Chondrocyte (in vitro differentiated cells): ENCODE data around the gene LIMS1. TPM values are rescaled to one million over a fixed set of nuclear protein-coding genes. Genes with fewer than 3 reads are reported as not detected.
"Not testable (repeated sequence)": the region's sequence is repeated elsewhere in the genome, so short reads cannot be mapped to it uniquely, and the experiment has no call there.

ENCODE experiments used
- DNase-seq: peaks from one replicate; pipeline ENCODE4 v3.0.0; 2021; ENCODE audit warnings: mixed read lengths, low spot score
- H3K27ac Mint-ChIP-seq: one replicate; pipeline ENCODE4 v1.8.0; 2021; ENCODE audit warnings: mild to moderate bottlenecking, moderate library complexity, mixed read lengths; ENCODE audit not compliant: unreplicated experiment
- H3K27me3 Mint-ChIP-seq: 2 replicates; pipeline ENCODE4 v1.8.0; 2021; ENCODE audit warnings: low read depth, mixed read lengths
- H3K36me3 Mint-ChIP-seq: 2 replicates; pipeline ENCODE4 v1.8.0; 2021; ENCODE audit warnings: low read depth, mixed read lengths
- H3K4me1 Mint-ChIP-seq: 2 replicates; pipeline ENCODE4 v1.8.0; 2021; ENCODE audit warnings: low read depth, mild to moderate bottlenecking, mixed read lengths
- H3K4me3 Mint-ChIP-seq: one replicate; pipeline ENCODE4 v1.8.0; 2021; ENCODE audit warnings: mild to moderate bottlenecking, moderate library complexity, mixed read lengths; ENCODE audit not compliant: unreplicated experiment
- H3K9me3 Mint-ChIP-seq: 2 replicates; pipeline ENCODE4 v1.8.0; 2021; ENCODE audit warnings: low read depth, mixed read lengths
- total RNA-seq: library from RNA; stranded (reverse); gene quantifications from 3 replicates; pipeline ENCODE4 v1.2.1, GENCODE V29; 2021
- TF ChIP-seq, protein P1 (sequence below): fragments of 200-600 bp; sonication (generic); IDR thresholded peaks from 2 replicates; pipeline ENCODE4 v1.5.0; 2021; ENCODE audit warnings: antibody characterized with exemption, mild to moderate bottlenecking, moderate library complexity

LIMS1 gene
- total RNA-seq, 1 donor from 2014 or later: 145 TPM

GRCh38 chr2:108597105-108597744 lies 63.0 kb downstream of the LIMS1 start:
- Mint-ChIP-seq H3K4me1 (peaks cover 63% of the 10 kb centered on the region), H3K27ac (peak overlapping the region; percentile 99)

DNA sequence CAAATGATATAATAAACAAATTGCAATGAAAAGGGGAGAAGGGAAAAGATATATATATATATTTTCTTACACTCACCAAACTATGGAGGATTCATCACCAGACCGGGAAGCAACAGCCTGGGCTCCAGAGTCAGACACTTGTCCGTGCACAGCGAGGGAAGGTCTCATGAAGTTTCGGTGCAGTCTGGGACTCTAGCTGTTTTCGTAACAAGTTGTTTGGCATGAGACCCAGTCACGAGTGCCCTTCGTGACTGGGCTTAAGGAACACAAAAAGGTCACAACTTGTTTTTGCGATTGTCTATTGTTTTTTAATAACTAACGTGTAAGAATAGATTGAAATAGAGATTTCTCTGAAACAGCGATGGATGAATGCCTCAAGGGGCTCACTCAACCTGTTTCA lies 66.9 kb downstream of the LIMS1 start:
- not testable (repeated sequence) for DNase-seq, H3K27me3 Mint-ChIP-seq, H3K4me3 Mint-ChIP-seq, H3K27ac Mint-ChIP-seq, H3K36me3 Mint-ChIP-seq
- Mint-ChIP-seq H3K9me3 (peaks cover 17% of the 10 kb centered on the region), H3K4me1 (peaks cover 50% of the 10 kb centered on the region)

More at GRCh38 chr2:108597105-108597744, 63.0 kb downstream of the LIMS1 start:
- H3K4me3 Mint-ChIP-seq, H3K27me3 Mint-ChIP-seq, H3K36me3 Mint-ChIP-seq, DNase-seq: not testable (repeated sequence)
- TF ChIP-seq, protein P1, sequence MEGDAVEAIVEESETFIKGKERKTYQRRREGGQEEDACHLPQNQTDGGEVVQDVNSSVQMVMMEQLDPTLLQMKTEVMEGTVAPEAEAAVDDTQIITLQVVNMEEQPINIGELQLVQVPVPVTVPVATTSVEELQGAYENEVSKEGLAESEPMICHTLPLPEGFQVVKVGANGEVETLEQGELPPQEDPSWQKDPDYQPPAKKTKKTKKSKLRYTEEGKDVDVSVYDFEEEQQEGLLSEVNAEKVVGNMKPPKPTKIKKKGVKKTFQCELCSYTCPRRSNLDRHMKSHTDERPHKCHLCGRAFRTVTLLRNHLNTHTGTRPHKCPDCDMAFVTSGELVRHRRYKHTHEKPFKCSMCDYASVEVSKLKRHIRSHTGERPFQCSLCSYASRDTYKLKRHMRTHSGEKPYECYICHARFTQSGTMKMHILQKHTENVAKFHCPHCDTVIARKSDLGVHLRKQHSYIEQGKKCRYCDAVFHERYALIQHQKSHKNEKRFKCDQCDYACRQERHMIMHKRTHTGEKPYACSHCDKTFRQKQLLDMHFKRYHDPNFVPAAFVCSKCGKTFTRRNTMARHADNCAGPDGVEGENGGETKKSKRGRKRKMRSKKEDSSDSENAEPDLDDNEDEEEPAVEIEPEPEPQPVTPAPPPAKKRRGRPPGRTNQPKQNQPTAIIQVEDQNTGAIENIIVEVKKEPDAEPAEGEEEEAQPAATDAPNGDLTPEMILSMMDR: peak; percentile 76
- H3K9me3 Mint-ChIP-seq: peaks cover 13% of the 10 kb centered on the region

DNA sequence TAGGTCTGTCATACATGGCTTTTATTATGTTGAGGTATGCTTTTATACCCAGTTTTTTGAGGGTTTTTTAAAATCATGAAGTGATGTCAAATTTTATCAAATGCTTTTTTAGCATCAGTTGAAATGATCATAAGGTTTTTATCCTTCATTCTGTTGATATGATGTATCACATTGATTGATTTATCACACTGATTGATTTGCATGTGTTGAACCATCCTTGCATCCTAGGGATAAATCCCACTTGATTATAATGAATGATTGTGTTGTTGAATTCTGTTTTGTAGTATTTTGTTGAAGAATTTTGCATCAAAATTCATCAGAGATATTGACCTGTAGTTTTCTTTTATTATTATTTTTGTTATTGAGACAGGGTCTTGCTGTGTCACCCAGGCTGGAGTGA lies 68.2 kb downstream of the LIMS1 start:
- Mint-ChIP-seq H3K27me3 (no peaks in the 10 kb centered on the region), H3K9me3 (peaks cover 17% of the 10 kb centered on the region), H3K4me1 (peaks cover 52% of the 10 kb centered on the region), H3K27ac (peak overlapping the region; percentile 12), H3K36me3 (peaks cover 3% of the 10 kb centered on the region), H3K4me3 (no peak overlapping the region)
- TF ChIP-seq, protein P1: no peak
- DNase-seq: no peak

DNA sequence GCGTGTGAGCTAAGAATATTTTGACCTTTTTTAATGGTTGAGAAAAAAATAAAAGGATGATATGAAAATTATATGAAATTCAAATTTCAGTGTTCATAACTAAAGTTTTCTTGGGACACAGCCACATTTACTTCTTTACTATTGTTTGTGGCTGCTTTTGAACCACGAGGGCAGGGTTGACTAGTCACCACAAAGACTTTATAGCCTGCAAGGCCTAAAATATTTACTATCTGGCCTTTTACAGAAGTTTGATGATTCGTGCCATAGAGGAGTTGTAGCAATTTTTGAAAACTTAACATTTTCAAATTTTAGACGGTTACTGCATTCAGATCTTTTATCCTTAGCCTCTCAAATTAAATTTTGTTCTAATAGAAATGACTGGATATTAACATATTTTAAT lies 69.9 kb downstream of the LIMS1 start:
- Mint-ChIP-seq H3K4me3 (no peak overlapping the region), H3K4me1 (peaks cover 52% of the 10 kb centered on the region), H3K27me3 (no peaks in the 10 kb centered on the region), H3K27ac (no peak overlapping the region), H3K36me3 (peaks cover 3% of the 10 kb centered on the region), H3K9me3 (peaks cover 15% of the 10 kb centered on the region)
- TF ChIP-seq, protein P1: no peak
- no peak for DNase-seq

GRCh38 chr2:108605947-108606346 lies 71.7 kb downstream of the LIMS1 start:
- H3K27me3 Mint-ChIP-seq: no peaks in the 10 kb centered on the region
- peaks cover 6% of the 10 kb centered on the region for H3K9me3 Mint-ChIP-seq
- TF ChIP-seq, protein P1: no peak
- H3K4me3 Mint-ChIP-seq: no peak overlapping the region
- no peak for DNase-seq
- peaks cover 3% of the 10 kb centered on the region for H3K36me3 Mint-ChIP-seq
- H3K4me1 Mint-ChIP-seq: peaks cover 53% of the 10 kb centered on the region
- H3K27ac Mint-ChIP-seq: peak overlapping the region; percentile 66

DNA sequence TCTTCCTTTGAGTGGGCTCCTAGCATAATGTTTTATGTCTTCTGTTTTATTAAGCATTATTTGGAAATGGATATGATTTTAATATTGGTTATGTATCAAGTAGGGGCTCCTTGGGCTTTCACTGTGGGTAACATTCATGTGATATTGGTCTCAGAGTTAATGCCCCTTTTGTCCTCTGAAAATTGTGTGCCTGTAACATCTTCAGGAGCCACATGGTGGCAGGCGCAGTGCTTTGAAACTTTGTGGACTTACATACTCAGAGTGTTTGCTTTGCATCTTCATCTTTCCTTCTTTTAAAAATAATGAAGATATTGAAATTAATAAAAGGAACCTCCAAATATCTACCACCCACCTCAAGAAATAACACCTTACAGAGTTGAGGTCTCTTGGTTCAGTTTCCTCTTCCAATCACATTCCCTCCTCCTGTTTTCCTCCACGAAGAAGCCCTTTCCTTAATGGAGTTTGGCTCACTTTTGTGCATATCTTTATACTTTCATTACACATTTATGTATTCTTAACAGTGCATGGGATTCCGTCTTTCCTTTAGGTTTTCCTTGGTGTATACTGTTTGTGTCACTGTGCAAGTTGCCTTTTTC lies 73.5 kb downstream of the LIMS1 start:
- peaks cover 1% of the 10 kb centered on the region for H3K36me3 Mint-ChIP-seq
- TF ChIP-seq, protein P1: peak; percentile 84
- H3K27ac Mint-ChIP-seq: peak overlapping the region; percentile 75
- DNase-seq: no peak
- H3K4me3 Mint-ChIP-seq: no peak overlapping the region
- H3K4me1 Mint-ChIP-seq: peaks cover 62% of the 10 kb centered on the region
- no peaks in the 10 kb centered on the region for H3K27me3 Mint-ChIP-seq
- H3K9me3 Mint-ChIP-seq: peaks cover 3% of the 10 kb centered on the region
